ENCODE results near the gene PDK1. TPM values are rescaled to one million over a fixed set of nuclear protein-coding genes. Genes with fewer than 3 reads are reported as not detected.

PDK1 gene
- total and polyA plus RNA-seq, 10 donors, result 4.4 to 61.7 (median 27.0) TPM

DNA sequence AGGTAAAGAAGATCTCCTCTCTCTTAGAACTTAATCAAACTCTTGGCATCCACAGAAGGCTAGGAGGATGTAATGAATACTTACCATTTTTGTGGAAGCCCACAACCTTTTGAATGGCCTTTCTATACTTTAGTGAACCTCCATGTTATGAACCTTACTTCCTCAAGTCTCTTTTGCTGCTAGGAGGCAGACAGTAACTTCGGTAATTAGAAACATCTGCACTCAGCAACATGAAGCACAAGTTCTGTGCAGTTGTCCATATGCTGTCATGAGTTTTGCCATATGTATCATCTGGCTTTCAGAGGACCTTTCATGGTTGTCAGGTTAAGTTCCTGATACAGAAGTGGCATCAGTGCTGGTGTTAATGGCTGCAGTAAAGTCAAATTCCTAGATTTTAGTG, 50.4 kb downstream of the PDK1 start:
- H3K27me3 ChIP-seq (replicated peaks in 1 of 7), result no peaks in the 10 kb centered on the region
- no peak overlapping the region for H3K4me3 ChIP-seq
- no peaks in the 10 kb centered on the region for H3K9me3 ChIP-seq
- peaks cover 0 to 82% (median 10%) of the 10 kb centered on the region in 6 donors for H3K36me3 ChIP-seq
- H3K4me1 ChIP-seq, result no peaks in the 10 kb centered on the region
- TF ChIP-seq POLR2AphosphoS5 (IDR thresholded peaks at IDR 0.05), result no peak
- TF ChIP-seq POLR2A (IDR thresholded peaks at IDR 0.05), result no peak
- TF ChIP-seq, protein P1, sequence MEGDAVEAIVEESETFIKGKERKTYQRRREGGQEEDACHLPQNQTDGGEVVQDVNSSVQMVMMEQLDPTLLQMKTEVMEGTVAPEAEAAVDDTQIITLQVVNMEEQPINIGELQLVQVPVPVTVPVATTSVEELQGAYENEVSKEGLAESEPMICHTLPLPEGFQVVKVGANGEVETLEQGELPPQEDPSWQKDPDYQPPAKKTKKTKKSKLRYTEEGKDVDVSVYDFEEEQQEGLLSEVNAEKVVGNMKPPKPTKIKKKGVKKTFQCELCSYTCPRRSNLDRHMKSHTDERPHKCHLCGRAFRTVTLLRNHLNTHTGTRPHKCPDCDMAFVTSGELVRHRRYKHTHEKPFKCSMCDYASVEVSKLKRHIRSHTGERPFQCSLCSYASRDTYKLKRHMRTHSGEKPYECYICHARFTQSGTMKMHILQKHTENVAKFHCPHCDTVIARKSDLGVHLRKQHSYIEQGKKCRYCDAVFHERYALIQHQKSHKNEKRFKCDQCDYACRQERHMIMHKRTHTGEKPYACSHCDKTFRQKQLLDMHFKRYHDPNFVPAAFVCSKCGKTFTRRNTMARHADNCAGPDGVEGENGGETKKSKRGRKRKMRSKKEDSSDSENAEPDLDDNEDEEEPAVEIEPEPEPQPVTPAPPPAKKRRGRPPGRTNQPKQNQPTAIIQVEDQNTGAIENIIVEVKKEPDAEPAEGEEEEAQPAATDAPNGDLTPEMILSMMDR (IDR thresholded peaks at IDR 0.05 in 8 of 11, conservative IDR thresholded peaks at IDR 0.05 in 3 of 11), result no peak
- 95 to 100% (median 97%) methylated on average over 1 of the region's 1 CpG for WGBS, 5 donors
- intact Hi-C loops (cut with DNase I; ENCODE audit: low total_unique reads), result no loop called here
- H3K27ac ChIP-seq, result no peak overlapping the region
- no peak for DNase-seq

DNA sequence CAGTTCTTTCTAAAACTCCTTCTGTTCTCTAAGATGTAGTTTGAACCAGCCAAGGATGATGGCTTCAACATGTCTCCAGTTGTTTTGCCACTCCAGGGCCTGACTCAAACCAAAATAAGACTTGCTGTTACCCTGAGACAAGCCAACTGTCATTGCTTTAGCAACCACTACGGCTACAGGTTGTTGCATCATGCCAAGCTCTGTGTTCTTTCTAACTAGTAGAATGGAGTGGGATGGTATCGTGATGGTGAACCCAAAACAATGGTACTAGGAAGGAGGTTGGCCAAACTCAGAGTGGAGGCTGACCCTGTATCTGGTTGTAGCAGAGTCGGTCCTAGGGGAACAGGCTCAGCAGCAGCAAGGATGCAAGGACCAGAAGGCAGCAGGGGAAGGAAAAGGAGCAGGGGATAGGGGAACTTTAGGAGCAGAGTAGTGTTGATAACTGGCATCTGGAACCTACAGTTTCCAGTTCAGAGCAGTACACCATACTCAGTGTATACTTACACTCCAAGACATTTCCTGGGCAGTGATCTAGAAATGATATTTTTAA, 51.6 kb downstream of the PDK1 start:
- no peak for DNase-seq
- TF ChIP-seq, protein P1 (IDR thresholded peaks at IDR 0.05 in 8 of 11, conservative IDR thresholded peaks at IDR 0.05 in 3 of 11), result no peak
- TF ChIP-seq POLR2A (IDR thresholded peaks at IDR 0.05), result no peak
- TF ChIP-seq POLR2AphosphoS5 (IDR thresholded peaks at IDR 0.05), result no peak
- Histone ChIP-seq H3K27ac (no peak overlapping the region), H3K4me1 (no peaks in the 10 kb centered on the region), H3K4me3 (no peak overlapping the region), H3K36me3 (peaks cover 0 to 71% (median 10%) of the 10 kb centered on the region in 6 donors), H3K27me3 (replicated peaks in 1 of 7) (no peaks in the 10 kb centered on the region), H3K9me3 (no peaks in the 10 kb centered on the region)
- 79 to 98% (median 91%) methylated on average over 3 of the region's 3 CpGs for WGBS, 5 donors
- intact Hi-C loops (cut with DNase I; ENCODE audit: low total_unique reads), result no loop called here

DNA sequence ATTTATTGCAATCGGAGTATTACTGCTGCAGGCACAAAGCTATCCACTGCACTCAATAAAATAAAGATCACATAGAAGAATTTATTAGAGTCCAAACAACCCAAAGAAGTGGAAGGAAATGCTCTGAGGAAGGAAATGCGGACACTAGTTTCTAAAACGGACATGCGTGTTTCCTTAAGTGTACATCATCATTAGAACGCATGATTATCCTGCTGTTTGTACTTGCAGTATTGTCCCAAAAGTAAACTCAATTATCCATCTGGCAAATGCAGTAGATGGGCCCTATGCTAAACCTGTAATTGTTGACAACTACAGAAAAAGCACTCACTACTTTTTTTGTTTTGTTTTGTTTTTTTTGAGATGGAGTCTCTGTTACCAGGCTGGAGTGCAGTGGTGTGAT, 53.6 kb downstream of the PDK1 start:
- Histone ChIP-seq H3K9me3 (no peaks in the 10 kb centered on the region), H3K36me3 (peaks cover 0 to 70% (median 6%) of the 10 kb centered on the region in 6 donors), H3K4me1 (no peaks in the 10 kb centered on the region), H3K27ac (no peak overlapping the region), H3K27me3 (replicated peaks in 1 of 7) (no peaks in the 10 kb centered on the region), H3K4me3 (no peak overlapping the region)
- WGBS, 5 donors, result 58 to 76% (median 70%) methylated on average over 5 of the region's 5 CpGs
- no peak for DNase-seq
- intact Hi-C loops (cut with DNase I; ENCODE audit: low total_unique reads), result no loop called here
- TF ChIP-seq POLR2AphosphoS5 (IDR thresholded peaks at IDR 0.05) (no peak), POLR2A (IDR thresholded peaks at IDR 0.05) (no peak)
- TF ChIP-seq, protein P1 (IDR thresholded peaks at IDR 0.05 in 8 of 11, conservative IDR thresholded peaks at IDR 0.05 in 3 of 11), result no peak

DNA sequence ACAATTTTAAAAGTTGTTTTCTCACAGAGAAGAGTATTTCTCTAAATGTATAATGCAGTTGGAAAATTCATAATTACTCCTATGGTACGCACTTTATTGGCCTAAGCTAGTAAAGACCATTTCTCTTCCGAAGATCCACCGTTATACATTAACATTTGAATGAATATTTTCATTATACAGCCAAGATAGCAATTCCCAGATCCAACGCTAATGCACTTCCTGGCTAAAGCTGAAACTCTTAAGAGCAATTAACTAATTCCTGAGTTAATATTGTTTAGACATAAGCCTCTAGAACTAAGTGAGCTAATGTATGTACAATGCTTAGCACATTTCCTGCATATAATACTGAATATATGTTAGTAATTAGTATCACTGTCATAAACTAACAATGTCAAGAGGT, 56.2 kb downstream of the PDK1 start:
- Histone ChIP-seq H3K4me1 (no peaks in the 10 kb centered on the region), H3K9me3 (no peaks in the 10 kb centered on the region), H3K36me3 (peaks cover 0 to 52% (median 0%) of the 10 kb centered on the region in 6 donors), H3K4me3 (no peak overlapping the region), H3K27me3 (replicated peaks in 1 of 7) (no peaks in the 10 kb centered on the region), H3K27ac (no peak overlapping the region)
- WGBS, 5 donors, result 83 to 92% (median 85%) methylated on average over 4 of the region's 4 CpGs
- no peak for DNase-seq
- intact Hi-C loops (cut with DNase I; ENCODE audit: low total_unique reads), result no loop called here
- TF ChIP-seq, protein P1 (IDR thresholded peaks at IDR 0.05 in 8 of 11, conservative IDR thresholded peaks at IDR 0.05 in 3 of 11), result no peak
- TF ChIP-seq POLR2A (IDR thresholded peaks at IDR 0.05), result no peak
- TF ChIP-seq POLR2AphosphoS5 (IDR thresholded peaks at IDR 0.05), result no peak

Data from spleen (tissue), 11 donors.